ENCODE measurements around the gene RUFY4. TPM values are rescaled to one million over a fixed set of nuclear protein-coding genes. Genes with fewer than 3 reads are reported as not detected.
"Not testable (repeated sequence)": the region's sequence is repeated elsewhere in the genome, so short reads cannot be mapped to it uniquely, and the experiment has no call there.

Gene RUFY4
- total RNA-seq, 1 donor from 2014 or later, result not detected

DNA sequence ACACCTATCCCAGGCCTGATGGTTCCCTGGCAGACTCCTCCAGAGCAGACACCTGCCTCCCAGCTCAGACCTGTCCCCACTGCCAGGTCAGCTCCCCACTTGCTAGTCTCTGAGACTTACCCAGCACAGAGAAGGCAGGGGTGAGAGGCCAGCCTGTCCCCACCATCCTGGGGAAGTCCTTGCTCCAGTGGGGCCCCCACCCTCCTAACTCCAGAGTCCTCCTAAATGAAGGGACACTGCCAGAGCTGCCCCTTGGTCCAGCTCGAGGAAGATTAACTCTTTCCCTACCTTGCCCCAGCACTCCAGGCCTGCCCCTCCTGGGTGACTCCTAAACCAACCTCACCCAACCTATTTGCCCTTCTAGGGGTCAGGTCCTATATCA, 35.9 kb upstream of the RUFY4 start:
- TF ChIP-seq, protein P1, sequence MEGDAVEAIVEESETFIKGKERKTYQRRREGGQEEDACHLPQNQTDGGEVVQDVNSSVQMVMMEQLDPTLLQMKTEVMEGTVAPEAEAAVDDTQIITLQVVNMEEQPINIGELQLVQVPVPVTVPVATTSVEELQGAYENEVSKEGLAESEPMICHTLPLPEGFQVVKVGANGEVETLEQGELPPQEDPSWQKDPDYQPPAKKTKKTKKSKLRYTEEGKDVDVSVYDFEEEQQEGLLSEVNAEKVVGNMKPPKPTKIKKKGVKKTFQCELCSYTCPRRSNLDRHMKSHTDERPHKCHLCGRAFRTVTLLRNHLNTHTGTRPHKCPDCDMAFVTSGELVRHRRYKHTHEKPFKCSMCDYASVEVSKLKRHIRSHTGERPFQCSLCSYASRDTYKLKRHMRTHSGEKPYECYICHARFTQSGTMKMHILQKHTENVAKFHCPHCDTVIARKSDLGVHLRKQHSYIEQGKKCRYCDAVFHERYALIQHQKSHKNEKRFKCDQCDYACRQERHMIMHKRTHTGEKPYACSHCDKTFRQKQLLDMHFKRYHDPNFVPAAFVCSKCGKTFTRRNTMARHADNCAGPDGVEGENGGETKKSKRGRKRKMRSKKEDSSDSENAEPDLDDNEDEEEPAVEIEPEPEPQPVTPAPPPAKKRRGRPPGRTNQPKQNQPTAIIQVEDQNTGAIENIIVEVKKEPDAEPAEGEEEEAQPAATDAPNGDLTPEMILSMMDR (IDR thresholded peaks at IDR 0.05), result no peak
- Histone ChIP-seq H3K4me1 (peaks cover 3% of the 10 kb centered on the region), H3K9me3 (no peaks in the 10 kb centered on the region), H3K4me3 (no peak overlapping the region), H3K36me3 (no peaks in the 10 kb centered on the region), H3K27ac (no peak overlapping the region), H3K27me3 (peaks cover 4% of the 10 kb centered on the region)
- ATAC-seq, result no peak
- intact Hi-C loops (cut with DNase I), result no loop called here
- no peak for DNase-seq

DNA sequence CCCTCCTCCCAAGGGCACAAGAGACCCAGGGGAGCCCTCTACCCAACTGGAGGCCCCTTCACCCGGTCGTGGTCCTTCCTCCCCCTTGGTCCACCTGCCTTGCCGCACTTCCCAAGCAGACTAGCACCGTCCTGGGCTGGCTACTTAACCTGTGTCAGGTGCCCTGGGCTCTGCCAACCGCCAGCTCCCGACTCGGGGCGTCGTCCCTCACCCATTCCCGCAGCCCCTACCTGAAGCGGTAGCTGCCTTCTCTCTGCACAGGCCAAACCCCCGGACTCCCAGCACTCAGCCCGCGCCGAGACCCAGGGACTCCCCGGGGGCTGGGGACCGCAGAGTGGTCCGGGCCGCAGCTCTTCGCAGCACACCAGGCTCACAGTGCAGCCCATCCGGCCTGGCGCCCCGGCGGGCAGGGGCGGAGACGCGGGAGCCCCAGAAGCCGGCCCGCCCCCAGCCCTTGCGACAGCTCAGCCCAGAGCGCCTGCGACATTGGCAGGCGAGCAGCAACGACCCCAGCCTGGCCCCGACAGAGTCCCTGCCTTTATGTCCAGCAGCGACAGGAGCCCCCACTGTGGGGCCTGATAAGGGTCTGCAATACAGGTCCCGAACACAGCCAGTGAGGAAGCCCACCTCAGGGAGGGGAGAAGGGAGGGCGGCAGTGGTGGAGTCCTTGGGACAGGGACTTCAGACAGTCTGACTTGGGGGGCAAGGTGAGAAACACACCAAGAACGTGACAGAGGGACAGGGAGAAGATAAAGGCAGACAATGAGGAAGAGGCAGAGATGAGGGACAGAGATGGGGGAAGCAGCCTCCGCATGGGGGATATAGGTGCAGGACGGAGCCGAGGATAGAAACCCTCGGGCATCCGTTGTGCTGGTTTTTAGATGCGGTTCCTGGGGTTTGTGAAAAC, 35.2 kb upstream of the RUFY4 start:
- Histone ChIP-seq H3K4me1 (peaks cover 3% of the 10 kb centered on the region), H3K36me3 (no peaks in the 10 kb centered on the region), H3K27me3 (peaks cover 4% of the 10 kb centered on the region), H3K9me3 (no peaks in the 10 kb centered on the region), H3K4me3 (peak overlapping the region; percentile 35), H3K27ac (no peak overlapping the region)
- DNase-seq (no peak), ATAC-seq (peak; percentile 3)
- TF ChIP-seq, protein P1 (IDR thresholded peaks at IDR 0.05), result no peak
- intact Hi-C loops (cut with DNase I), result no loop called here

DNA sequence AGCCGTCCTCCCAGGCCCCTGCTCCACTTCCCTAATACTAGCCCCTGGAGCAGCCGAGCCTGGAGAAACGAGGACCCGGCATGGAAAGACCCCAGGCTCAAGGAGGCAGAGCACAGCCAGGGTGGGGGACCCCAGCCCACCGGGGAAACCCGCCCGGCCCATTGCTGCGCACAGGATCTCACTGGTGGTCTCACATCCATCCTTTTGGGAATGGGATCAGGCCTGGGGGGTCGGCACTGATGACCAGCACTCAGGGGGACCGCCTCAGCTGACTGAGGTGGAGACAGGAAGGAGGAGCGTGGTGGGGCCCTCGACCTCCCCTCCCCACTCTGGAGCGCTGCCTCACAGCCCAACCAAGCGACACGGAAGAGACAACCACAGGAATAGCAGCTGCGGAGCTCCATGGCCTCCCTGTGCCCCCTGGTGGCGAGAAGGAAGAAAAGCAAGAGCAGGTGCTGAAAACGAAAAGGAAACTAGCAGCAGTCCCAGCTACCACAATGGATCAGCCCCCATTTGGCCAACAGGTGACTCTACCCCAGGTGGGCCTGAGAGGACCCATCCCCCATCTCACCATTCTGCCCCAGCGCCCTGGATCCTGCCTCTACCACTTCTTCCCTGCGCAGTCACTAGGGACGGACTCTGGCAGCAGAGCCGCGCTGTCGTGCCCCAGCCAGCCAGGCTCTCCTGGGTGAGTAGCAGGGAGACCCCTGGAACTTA, 34.4 kb upstream of the RUFY4 start:
- H3K36me3 ChIP-seq; H3K27me3 ChIP-seq; H3K4me1 ChIP-seq; intact Hi-C loops (cut with DNase I); H3K27ac ChIP-seq; H3K9me3 ChIP-seq: not testable (repeated sequence)
- peak overlapping the region; percentile 35 for H3K4me3 ChIP-seq
- TF ChIP-seq, protein P1 (IDR thresholded peaks at IDR 0.05), result peak; percentile 70
- DNase-seq (peak; percentile 79), ATAC-seq (peak; percentile 91)

DNA sequence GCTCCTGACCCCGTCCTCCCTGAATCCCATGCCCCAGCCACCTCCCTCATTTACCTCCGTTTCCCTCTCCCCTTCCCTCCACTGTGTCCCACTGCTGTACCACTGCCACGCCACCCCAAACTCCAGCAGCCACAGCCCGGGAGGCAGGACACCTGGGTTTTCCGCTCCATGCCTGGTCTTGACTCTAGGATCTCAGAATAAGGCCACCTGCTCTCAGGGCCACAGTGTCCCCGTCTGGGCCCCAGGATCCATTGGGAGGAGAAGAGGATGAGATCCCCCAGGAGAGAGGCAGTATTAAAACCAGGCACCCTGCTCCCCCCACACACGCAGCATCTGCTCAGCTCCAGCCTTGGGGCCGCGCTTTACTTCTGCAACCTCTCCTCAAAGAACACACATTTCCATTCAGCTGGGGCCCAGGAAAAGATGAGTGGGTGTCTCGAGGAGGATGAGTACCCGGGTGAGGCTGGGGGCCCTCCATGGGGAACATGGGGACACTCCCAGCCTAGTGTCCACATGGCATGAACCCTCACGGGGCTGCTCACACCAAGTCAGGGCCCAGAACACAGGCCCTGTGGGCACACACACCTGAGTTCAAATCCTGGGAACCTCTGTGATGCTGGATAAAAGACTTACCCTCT, 33.5 kb upstream of the RUFY4 start:
- Histone ChIP-seq H3K36me3 (no peaks in the 10 kb centered on the region), H3K27me3 (peaks cover 4% of the 10 kb centered on the region), H3K4me3 (no peak overlapping the region), H3K4me1 (peaks cover 3% of the 10 kb centered on the region), H3K27ac (no peak overlapping the region), H3K9me3 (no peaks in the 10 kb centered on the region)
- DNase-seq (no peak), ATAC-seq (no peak)
- intact Hi-C loops (cut with DNase I), result no loop called here
- TF ChIP-seq, protein P1 (IDR thresholded peaks at IDR 0.05), result no peak

DNA sequence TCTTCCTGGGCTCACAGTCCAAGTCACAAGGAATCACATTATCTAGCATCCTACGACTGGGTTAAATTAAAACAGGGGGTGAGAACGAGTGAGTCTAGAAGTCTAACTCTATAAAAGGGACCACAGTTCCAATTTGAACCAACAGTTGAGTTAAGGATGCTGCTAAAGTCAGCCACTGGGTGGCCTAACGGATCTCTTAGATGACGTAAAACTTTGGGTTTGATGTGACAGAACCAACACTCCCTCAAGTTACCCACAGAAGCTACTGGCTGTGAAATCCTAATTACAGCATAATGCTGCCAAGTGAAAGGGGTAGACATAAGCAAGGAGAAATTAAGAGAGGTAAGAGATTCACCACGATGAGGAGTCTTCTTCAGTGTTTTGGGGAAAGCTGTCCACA, 32.7 kb upstream of the RUFY4 start:
- no peaks in the 10 kb centered on the region for H3K9me3 ChIP-seq
- TF ChIP-seq, protein P1 (IDR thresholded peaks at IDR 0.05), result no peak
- no peak overlapping the region for H3K4me3 ChIP-seq
- intact Hi-C loops (cut with DNase I), result no loop called here
- H3K27me3 ChIP-seq, result peaks cover 4% of the 10 kb centered on the region
- H3K36me3 ChIP-seq, result no peaks in the 10 kb centered on the region
- peaks cover 3% of the 10 kb centered on the region for H3K4me1 ChIP-seq
- no peak overlapping the region for H3K27ac ChIP-seq
- ATAC-seq (no peak), DNase-seq (no peak)

Data from upper lobe of right lung (tissue), 1 donor.